T-helper 1 cell treated with Interleukin-12 subunit alpha and Interleukin-12 subunit beta and Interleukin-4 antibody, amounts not matched to agents 30 μg/mL and 1 μg/mL, for 36 hours (primary cell): ENCODE data around the gene RALGPS1.

Experiments used
- H3K27ac Mint-ChIP-seq: one replicate; pipeline ENCODE4 v1.8.0; 2021; ENCODE audit warnings: mild to moderate bottlenecking, mixed read lengths
- H3K27me3 Mint-ChIP-seq: one replicate; pipeline ENCODE4 v1.8.0; 2021; ENCODE audit warnings: low read depth, mixed read lengths
- H3K36me3 Mint-ChIP-seq: one replicate; pipeline ENCODE4 v1.8.0; 2021; ENCODE audit warnings: low read depth, mixed read lengths
- H3K4me1 Mint-ChIP-seq: one replicate; pipeline ENCODE4 v1.8.0; 2021; ENCODE audit warnings: low read depth, mixed read lengths
- H3K4me3 Mint-ChIP-seq: one replicate; pipeline ENCODE4 v1.8.0; 2021; ENCODE audit warnings: mild to moderate bottlenecking, moderate library complexity, mixed read lengths
- H3K9me3 Mint-ChIP-seq: one replicate; pipeline ENCODE4 v1.8.0; 2021; ENCODE audit warnings: mixed read lengths

Gene RALGPS1

DNA sequence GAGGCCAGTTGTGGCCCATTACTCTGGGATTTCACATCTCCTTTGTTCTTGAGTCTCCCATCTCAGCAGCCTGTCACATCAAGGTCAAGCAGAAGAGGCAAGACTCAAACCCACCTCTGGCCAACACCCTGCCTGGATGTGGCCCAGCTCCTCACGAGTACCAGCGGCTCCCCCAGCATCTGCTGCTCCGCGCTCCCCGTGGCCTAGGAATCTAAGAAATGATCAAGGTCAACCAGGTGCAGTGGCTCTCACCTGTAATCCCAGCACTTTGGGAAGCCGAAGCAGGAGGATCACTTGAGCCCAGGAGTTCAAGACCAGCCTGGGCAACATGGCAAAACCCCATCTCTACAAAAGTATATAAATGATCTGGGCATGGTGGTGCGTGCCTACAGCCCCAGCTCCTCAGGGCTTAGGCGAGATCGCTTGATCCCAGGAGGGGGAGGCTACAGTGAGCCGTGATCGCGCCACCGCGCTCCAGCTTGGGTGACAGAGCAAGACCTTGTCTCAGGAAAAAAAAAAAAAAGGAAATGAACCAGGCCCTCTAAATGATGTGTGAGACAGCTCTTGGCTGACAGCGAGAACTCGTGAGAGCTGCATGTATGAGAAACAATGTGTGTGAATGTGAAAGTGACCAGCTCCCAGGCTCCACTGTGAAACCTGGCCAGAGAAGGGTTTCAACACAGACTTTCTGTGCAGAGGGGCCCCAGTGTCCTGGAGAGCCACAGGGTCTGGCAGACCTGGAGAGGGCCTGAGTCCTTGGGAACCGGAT, 269.4 kb downstream of the RALGPS1 start:
- H3K9me3 Mint-ChIP-seq, result no peaks in the 10 kb centered on the region
- H3K36me3 Mint-ChIP-seq, result no peaks in the 10 kb centered on the region
- peaks cover 10% of the 10 kb centered on the region for H3K27me3 Mint-ChIP-seq
- no peak overlapping the region for H3K27ac Mint-ChIP-seq
- no peak overlapping the region for H3K4me3 Mint-ChIP-seq
- H3K4me1 Mint-ChIP-seq, result peaks cover 2% of the 10 kb centered on the region

DNA sequence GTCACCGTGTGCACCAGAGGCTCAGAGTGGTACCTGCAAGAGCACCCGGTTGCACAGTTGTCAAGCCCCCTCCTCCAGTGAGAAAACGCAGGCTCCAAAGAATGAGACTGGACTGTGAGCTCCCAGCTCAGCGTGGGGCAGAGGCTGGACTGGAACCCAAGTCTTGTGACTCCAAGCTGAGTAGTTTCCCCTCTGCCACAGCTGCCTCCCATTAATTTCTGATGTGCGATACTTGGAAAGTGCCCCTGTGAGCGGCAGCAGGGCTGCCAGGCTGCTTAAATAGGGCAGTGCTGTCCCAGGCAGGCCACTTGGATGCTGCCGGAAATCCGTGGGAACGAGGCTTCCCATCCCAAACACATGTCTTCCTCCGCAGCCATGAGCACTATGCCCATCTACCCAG, 270.1 kb downstream of the RALGPS1 start:
- no peak overlapping the region for H3K27ac Mint-ChIP-seq
- H3K9me3 Mint-ChIP-seq, result no peaks in the 10 kb centered on the region
- H3K27me3 Mint-ChIP-seq, result peaks cover 16% of the 10 kb centered on the region
- no peaks in the 10 kb centered on the region for H3K36me3 Mint-ChIP-seq
- H3K4me3 Mint-ChIP-seq, result no peak overlapping the region
- H3K4me1 Mint-ChIP-seq, result peaks cover 3% of the 10 kb centered on the region

DNA sequence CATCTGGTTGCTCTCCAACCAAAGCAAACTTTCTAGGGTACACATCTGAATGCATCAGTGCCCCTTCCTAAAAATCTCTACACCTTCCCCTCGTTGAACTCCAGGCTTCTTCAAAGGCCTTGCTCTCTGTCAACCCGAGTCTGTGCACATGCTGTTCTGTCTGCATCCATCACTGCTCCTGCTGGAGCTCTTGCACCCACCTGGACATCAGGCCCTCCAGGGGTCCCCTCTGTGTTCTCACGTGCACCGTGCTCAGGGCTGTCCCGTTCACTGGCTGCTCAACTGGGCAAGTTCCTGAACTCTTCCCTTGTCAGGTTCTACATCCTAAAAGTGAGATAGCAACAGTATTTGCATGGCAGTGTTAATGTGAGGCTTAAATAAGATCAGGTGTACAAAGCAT, 270.6 kb downstream of the RALGPS1 start:
- Mint-ChIP-seq H3K9me3 (no peaks in the 10 kb centered on the region), H3K4me3 (no peak overlapping the region), H3K4me1 (peaks cover 3% of the 10 kb centered on the region), H3K27ac (no peak overlapping the region), H3K27me3 (peaks cover 19% of the 10 kb centered on the region), H3K36me3 (no peaks in the 10 kb centered on the region)

DNA sequence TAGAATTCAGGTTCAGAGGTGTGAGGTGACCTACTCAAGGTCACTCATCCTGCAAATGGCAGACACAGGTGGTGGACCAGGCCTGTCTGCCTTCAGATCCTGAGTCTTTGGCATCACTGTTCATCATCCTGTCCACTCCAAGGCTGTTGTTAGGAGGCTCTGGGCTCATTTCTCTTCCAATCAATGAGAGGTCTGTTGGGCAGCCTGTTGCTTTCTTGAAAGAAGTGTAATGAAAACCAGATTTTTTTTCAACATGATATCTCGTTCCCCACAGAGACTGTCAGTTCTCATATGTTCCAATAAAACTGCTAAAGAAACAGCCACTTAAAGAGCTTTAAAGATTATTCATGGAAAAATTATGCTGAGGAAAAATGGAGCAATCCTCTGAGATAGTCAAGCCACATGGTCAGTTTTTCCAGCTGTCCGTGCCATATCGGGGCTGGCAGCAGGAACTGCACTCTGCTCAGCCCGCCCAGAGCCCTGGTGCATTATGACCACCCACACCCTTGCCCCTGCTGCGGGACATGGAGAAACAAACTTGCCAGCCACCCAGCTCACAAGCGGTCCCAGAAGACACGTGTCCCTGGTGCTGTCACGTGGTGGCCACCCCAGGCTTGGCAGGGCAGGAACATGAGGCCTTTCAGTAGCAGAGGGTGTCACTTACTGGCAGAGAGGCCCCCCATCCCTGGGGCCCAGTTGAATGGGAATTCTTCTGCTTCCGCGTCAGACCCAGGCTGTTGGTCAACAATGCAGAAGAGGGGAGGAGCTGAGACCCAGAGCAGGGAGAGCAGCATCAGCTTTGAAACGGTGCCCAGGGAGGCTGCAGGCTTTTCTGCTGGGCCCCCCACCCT, 271.6 kb downstream of the RALGPS1 start:
- Mint-ChIP-seq H3K36me3 (no peaks in the 10 kb centered on the region), H3K4me3 (no peak overlapping the region), H3K27me3 (peaks cover 24% of the 10 kb centered on the region), H3K9me3 (no peaks in the 10 kb centered on the region), H3K4me1 (peaks cover 3% of the 10 kb centered on the region), H3K27ac (no peak overlapping the region)

GRCh38 chr9:127186806-127187205, 272.2 kb downstream of the RALGPS1 start:
- Mint-ChIP-seq H3K36me3 (no peaks in the 10 kb centered on the region), H3K27ac (no peak overlapping the region), H3K4me3 (no peak overlapping the region), H3K9me3 (no peaks in the 10 kb centered on the region), H3K27me3 (peaks cover 27% of the 10 kb centered on the region), H3K4me1 (peaks cover 3% of the 10 kb centered on the region)

GRCh38 chr9:127187231-127187956, 272.8 kb downstream of the RALGPS1 start:
- peaks cover 3% of the 10 kb centered on the region for H3K4me1 Mint-ChIP-seq
- H3K27ac Mint-ChIP-seq, result no peak overlapping the region
- H3K36me3 Mint-ChIP-seq, result no peaks in the 10 kb centered on the region
- H3K9me3 Mint-ChIP-seq, result no peaks in the 10 kb centered on the region
- peaks cover 29% of the 10 kb centered on the region for H3K27me3 Mint-ChIP-seq
- no peak overlapping the region for H3K4me3 Mint-ChIP-seq

GRCh38 chr9:127188396-127188795, 273.8 kb downstream of the RALGPS1 start:
- Mint-ChIP-seq H3K36me3 (no peaks in the 10 kb centered on the region), H3K4me1 (peaks cover 3% of the 10 kb centered on the region), H3K4me3 (no peak overlapping the region), H3K27me3 (peaks cover 39% of the 10 kb centered on the region), H3K27ac (no peak overlapping the region), H3K9me3 (no peaks in the 10 kb centered on the region)

GRCh38 chr9:127189628-127190027, 275.0 kb downstream of the RALGPS1 start:
- H3K9me3 Mint-ChIP-seq, result no peaks in the 10 kb centered on the region
- H3K27me3 Mint-ChIP-seq, result peaks cover 39% of the 10 kb centered on the region
- no peak overlapping the region for H3K27ac Mint-ChIP-seq
- H3K4me1 Mint-ChIP-seq, result peaks cover 3% of the 10 kb centered on the region
- H3K4me3 Mint-ChIP-seq, result no peak overlapping the region
- H3K36me3 Mint-ChIP-seq, result no peaks in the 10 kb centered on the region

GRCh38 chr9:127192744-127193143, 278.2 kb downstream of the RALGPS1 start:
- Mint-ChIP-seq H3K9me3 (no peaks in the 10 kb centered on the region), H3K36me3 (no peaks in the 10 kb centered on the region), H3K4me3 (no peak overlapping the region), H3K4me1 (peaks cover 3% of the 10 kb centered on the region), H3K27ac (no peak overlapping the region), H3K27me3 (peaks cover 31% of the 10 kb centered on the region)

- H3K4me1 Mint-ChIP-seq, result peaks cover 3% of the 10 kb centered on the region
Observed at GRCh38 chr9:127193483-127193882, 278.9 kb downstream of the RALGPS1 start.

DNA sequence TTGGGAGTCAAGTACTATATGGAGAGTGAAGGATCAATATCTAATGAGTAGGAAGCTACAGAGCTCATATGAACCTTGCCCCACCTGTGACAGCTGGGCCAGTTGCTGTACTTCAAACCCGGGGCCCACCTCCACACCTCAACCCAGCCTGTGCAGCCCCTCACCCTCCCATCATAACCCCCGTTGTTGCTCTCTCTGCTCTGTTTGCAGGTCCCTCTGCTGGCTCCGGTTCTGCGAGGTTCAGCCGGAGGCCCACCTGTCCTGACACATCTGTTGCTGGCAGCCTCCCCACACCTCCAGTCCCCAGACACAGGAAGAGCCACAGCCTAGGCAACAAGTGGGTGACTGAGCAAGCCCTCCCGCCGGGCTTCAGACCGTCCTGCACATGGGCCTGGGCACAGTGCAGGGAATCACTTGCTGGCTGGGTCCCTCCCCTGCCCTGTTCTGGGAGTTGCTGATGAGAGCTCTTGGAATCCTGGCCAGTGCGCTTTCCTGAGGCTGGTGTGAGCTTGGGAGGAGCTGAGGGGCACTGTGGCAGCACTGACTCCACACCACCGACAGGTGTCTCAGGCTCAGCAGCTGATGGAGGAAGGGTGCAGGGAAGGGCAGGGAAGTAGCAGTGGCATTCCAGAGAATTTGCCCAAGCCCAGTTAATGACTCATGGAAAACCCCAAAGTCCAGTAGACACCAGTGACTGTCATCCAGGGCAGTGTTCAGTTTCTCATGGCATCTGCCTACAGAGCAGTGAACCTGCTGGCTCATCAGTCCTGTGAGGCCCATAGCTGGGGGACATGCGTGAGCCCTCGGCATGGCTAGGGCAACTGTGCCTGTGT, 280.5 kb downstream of the RALGPS1 start:
- Mint-ChIP-seq H3K9me3 (no peaks in the 10 kb centered on the region), H3K4me3 (no peak overlapping the region), H3K27ac (no peak overlapping the region), H3K4me1 (peaks cover 2% of the 10 kb centered on the region), H3K27me3 (peaks cover 20% of the 10 kb centered on the region), H3K36me3 (no peaks in the 10 kb centered on the region)

More at GRCh38 chr9:127193483-127193882, 278.9 kb downstream of the RALGPS1 start:
- peaks cover 31% of the 10 kb centered on the region for H3K27me3 Mint-ChIP-seq
- H3K9me3 Mint-ChIP-seq, result no peaks in the 10 kb centered on the region
- no peak overlapping the region for H3K27ac Mint-ChIP-seq
- H3K4me3 Mint-ChIP-seq, result no peak overlapping the region
- no peaks in the 10 kb centered on the region for H3K36me3 Mint-ChIP-seq

GRCh38 chr9:127195976-127196825, 281.6 kb downstream of the RALGPS1 start:
- H3K27ac Mint-ChIP-seq, result no peak overlapping the region
- H3K9me3 Mint-ChIP-seq, result no peaks in the 10 kb centered on the region
- H3K4me3 Mint-ChIP-seq, result no peak overlapping the region
- H3K4me1 Mint-ChIP-seq, result peaks cover 2% of the 10 kb centered on the region
- no peaks in the 10 kb centered on the region for H3K36me3 Mint-ChIP-seq
- peaks cover 15% of the 10 kb centered on the region for H3K27me3 Mint-ChIP-seq

DNA sequence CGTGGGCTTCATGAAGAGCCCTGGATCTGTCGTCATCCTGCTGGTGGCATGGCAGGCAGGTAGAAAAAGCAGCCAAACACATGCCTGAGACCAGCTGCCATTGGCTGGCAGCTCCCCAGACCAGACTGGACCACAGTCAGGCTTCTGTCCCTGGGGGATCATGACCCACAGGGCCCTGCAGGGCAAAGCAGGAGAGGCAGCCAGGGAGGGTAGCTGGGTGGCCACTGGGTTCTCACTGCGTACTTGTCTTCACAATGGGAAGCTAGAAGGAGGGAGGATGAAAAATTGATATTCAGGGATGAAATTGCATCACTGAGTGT, 282.2 kb downstream of the RALGPS1 start:
- peaks cover 2% of the 10 kb centered on the region for H3K4me1 Mint-ChIP-seq
- no peak overlapping the region for H3K27ac Mint-ChIP-seq
- no peaks in the 10 kb centered on the region for H3K9me3 Mint-ChIP-seq

More for the DNA sequence above, 282.2 kb downstream of the RALGPS1 start:
- Mint-ChIP-seq H3K27me3 (peaks cover 12% of the 10 kb centered on the region), H3K36me3 (no peaks in the 10 kb centered on the region), H3K4me3 (no peak overlapping the region)
